NCI-H82 treated with DMSO at 0.1 percent for 48 hours (cell line): ENCODE results near the gene MRTFA.

Source experiments
- DNase-seq: peaks from one replicate; lab custom pipeline; 2025; ENCODE audit not compliant: unreplicated experiment; lab: John Stamatoyannopoulos, UW

Gene MRTFA

GRCh38 chr22:40366068-40366467 lies 270.5 kb downstream of the MRTFA start:
- DNase-seq: no peak

GRCh38 chr22:40364431-40364830 lies 272.1 kb downstream of the MRTFA start:
- no peak for DNase-seq

GRCh38 chr22:40363059-40363458 lies 273.5 kb downstream of the MRTFA start:
- no peak for DNase-seq

DNA sequence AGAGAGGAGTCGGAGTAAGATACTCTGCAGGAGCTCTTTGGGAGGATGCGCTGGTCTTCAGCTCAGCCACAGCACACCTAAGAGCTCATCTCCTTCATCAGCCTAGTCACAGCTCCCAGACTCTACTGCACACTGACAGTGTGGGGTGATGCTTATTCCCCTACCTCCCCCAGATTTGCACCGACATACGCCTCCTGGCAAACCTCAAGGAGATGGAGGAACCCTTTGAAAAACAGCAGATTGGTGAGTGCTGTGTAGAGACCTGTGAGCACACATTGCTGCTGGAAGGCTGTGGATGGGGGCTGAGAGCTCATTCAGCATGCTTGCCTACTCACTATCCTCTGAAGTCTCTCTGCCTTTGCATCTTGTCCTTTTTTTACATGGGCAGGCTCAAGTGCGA lies 275.4 kb downstream of the MRTFA start:
- no peak for DNase-seq
